NCI-H510A (cell line): ENCODE data around the gene EIF4E2.
"Not testable (repeated sequence)": the region's sequence is repeated elsewhere in the genome, so short reads cannot be mapped to it uniquely, and the experiment has no call there.

Experiments
- DNase-seq: peaks from one replicate; lab custom pipeline; 2025; lab: John Stamatoyannopoulos, UW

EIF4E2 gene

GRCh38 chr2:232522623-232523401 lies 27.7 kb upstream of the EIF4E2 start:
- DNase-seq = no peak

- no peak for DNase-seq
Measured at GRCh38 chr2:232523402-232523681, 27.1 kb upstream of the EIF4E2 start.

DNA sequence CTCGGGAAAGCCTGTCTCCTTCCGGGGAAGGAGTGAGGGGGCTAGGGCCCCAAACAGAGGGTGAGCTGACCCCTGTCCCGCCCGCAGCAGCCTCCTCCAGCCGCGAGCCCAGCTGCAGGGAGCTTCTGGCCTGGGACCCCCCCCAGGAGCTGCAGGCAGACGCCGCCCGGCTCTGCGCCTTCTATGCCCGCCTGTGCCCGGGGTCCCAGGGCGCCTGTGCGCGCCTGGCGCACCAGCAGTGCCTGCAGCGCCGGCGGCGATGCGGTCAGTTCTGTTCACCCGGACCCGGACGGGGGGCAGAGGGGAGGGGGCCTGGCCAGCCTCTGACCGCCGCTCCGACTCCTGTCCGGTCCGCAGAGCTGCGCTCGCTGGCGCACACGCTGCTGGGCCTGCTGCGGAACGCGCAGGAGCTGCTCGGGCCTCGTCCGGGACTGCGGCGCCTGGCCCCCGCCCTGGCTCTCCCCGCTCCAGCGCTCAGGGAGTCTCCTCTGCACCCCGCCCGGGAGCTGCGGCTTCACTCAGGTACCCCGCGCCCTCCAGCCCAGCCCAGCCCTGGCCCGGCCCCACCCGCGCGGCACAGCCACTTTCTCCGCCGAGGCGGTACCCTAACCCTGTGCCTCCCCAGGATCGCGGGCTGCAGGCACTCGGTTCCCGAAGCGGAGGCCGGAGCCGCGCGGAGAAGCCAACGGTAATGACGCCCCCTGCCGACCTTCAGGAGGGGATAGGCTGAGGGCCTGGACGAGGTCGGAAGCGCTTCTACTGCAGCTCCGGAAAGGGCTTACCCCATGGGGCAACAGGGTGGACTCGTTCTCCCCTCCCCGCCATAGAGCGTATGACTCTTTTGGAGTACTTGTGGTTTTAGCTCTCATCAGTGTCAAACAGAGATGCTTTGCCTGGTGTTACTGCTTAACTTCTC lies 26.5 kb upstream of the EIF4E2 start:
- DNase-seq = peak; percentile 67

GRCh38 chr2:232524771-232525170 lies 25.7 kb upstream of the EIF4E2 start:
- DNase-seq = no peak

DNA sequence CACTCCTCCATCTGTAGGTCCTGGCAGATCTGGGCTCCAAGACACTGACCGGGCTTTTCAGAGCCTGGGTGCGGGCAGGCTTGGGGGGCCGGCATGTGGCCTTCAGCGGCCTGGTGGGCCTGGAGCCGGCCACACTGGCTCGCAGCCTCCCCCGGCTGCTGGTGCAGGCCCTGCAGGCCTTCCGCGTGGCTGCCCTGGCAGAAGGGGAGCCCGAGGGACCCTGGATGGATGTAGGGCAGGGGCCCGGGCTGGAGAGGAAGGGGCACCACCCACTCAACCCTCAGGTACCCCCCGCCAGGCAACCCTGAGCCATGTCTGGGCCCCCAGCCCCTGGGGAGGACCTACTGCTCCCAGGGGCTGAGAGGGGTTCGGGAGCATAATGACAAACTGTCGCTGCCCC lies 25.3 kb upstream of the EIF4E2 start:
- no peak for DNase-seq

DNA sequence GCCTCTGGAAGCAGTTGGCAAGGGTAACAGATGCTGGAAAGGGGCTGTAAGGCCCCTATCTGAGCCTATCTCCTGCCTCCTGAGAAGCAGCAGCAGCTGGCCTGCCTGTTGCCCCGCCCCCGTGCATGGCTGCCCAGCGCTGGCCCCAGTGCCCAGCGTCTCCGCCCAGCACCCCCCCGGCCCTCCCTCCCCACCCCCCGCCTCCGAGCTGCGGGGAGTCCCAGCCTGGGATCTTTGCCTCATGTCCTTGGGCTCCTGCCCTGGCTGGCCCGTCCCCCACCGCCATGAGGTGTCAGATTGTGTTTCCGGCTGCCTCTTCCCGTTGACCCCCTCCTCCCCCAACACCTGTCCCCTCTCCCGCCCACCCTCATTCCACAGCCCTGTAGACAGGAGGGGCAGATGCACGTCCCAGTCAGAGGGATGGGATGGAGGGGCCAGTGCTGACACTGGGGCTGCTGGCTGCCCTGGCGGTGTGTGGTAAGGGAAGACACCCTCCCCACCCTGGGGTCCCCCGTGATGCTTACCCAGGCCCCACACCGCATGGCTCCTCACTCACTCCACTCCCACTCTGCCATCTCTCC lies 24.6 kb upstream of the EIF4E2 start, which contains the start of gene CHRND:
Gene CHRND, plus strand, starts transcription at position 370 of the 581 bp plus-strand sequence. Its CDS starts 56 bp downstream, at position 426.
- peak; percentile 48 for DNase-seq

DNA sequence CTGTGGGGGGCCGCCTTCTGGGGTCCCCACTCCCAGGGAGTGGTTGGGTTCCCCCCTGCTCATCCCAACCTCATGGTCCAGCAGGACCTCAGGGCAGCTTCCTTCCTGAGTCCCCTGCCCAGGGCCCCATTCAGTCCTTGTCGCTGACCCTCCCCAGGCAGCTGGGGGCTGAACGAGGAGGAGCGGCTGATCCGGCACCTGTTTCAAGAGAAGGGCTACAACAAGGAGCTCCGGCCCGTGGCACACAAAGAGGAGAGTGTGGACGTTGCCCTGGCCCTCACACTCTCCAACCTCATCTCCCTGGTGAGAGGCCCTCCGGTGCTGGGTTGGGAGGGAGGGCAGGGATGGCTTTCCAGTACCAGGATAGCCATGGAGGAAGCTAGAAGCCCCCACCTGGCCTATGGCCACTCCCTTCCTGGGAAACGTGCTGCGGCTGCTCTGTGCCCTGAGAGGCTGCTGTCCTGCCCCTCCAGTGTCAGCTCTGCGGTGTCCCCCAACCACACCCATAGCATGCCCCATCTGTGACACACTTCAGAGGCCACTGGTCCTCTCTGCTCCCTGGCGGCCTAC lies 24.0 kb upstream of the EIF4E2 start:
- no peak for DNase-seq

- DNase-seq = no peak
Measured at GRCh38 chr2:232527905-232528470, 22.5 kb upstream of the EIF4E2 start.

DNA sequence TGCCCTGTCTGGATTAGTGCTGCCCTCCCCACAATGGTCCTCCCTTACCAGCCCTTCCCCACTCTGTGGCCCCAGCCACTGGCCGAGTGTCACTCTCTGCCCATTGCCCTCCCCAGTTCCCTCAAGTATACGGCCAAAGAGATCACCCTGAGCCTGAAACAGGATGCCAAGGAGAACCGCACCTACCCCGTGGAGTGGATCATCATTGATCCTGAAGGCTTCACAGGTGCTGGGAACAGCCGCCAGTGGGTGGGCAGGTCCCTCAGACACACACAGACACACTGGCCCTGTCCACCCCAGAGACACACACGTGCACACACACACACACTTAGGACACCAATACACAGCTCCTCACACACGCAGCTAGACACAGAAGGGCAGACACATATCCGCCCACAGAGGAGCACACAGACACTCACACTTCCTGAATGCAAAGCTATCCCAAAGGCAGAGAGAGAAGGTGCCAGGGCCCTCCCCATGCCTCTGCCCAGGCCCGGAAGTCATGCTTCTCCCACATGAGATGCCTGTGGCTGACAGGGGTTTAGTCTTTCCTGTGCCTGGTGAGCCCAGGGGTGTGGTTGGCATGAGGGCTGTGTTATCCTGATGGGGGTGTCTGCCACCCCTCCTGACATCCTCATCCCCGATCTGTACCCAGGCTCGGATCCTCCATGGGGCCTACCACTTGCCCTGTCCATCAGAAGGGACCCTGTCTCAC lies 21.6 kb upstream of the EIF4E2 start:
- DNase-seq = no peak

GRCh38 chr2:232529806-232530547 lies 20.5 kb upstream of the EIF4E2 start:
- no peak for DNase-seq

DNA sequence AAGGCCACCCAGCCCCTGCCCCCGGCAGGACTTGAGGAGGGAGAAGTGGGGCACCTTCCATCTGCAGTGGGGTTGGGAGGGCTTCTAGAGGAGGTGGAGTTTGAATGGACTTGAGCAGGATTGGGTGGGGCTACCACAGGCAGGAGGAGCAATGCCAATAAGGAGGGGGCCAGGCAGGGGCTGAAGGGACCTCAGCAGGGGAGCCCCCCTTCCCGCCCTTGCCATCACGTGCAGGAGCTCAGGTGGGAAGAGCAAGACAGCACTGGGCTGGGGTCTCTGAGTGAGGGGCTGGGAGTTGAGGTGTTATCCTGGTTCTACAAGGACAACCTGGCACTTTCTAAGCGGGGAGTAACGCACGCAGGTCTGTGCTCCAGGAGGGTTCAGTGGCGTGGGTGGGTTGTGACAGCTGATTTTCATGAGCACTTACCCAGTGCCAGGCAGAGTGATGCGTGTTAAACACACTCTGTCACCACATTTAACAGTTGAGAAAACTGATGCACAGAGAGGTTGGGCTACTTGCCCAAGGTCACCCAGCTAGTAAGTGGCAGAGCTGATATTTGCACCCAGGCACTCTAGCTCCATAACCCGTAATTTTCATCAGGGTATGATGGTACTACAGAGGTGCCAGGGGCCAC lies 19.7 kb upstream of the EIF4E2 start:
- no peak for DNase-seq

DNA sequence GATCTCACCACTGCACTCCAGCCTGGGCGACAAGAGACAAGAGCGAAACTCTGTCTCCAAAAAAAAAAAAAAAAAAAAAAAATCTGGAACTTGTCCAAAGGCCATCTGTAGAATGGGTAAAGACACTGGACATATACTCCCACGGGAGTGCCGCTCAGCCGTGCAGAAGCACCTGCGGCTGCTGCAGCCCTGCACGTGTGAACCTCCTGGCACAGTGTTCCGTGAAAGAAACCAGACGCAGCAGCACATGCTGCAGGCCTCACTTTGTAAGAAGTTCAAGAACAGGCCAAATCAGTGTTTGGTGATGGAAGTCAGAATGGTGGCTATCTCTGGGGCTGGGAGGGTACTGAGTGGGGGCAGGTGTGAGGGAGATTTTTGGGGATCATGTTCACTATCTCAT lies 18.1 kb upstream of the EIF4E2 start:
- DNase-seq = no peak

DNA sequence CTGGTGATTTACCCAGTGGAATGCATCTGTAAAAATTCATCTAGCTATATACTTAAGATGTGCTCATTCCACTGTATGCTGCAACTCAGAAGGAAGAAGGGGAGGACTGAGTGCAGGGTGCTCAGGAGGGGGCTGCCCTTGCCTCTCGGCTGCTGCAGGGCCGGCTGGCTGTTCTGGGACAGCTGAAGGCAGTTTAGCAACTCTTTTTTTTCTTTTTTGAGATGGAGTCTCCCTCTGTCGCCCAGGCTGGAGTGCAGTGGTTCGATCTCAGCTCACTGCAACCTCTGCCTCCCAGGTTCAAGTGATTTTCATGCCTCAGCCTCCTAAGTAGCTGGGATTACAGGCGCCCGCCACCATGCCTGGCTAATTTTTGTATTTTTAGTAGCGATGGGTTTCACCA lies 17.7 kb upstream of the EIF4E2 start:
- not testable (repeated sequence) for DNase-seq

DNA sequence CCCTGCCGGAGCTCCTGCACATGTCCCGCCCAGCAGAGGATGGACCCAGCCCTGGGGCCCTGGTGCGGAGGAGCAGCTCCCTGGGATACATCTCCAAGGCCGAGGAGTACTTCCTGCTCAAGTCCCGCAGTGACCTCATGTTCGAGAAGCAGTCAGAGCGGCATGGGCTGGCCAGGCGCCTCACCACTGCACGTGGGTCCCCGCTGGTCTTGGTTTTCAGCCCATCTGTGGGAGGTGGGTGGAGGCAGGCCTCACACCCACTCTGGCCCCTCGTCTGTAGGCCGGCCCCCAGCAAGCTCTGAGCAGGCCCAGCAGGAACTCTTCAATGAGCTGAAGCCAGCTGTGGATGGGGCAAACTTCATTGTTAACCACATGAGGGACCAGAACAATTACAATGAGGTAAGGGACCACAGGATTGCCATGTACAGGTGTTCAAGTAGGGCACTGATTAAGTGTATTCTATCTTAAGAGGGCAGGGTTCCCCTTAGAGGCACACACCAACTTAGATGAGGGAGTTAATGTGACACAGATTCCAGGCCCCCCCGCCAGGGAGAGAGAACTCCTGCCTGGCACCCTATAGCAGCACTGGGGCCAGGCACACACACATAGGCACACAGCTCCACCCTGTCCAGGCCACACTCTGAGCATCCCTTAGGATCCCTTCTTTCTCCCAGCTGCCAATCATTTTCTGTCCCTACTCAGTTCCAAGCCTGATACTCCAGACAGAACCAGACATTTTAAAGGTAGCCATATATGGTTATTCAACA lies 16.4 kb upstream of the EIF4E2 start:
- DNase-seq = no peak

GRCh38 chr2:232534940-232535651 lies 15.4 kb upstream of the EIF4E2 start:
- no peak for DNase-seq

DNA sequence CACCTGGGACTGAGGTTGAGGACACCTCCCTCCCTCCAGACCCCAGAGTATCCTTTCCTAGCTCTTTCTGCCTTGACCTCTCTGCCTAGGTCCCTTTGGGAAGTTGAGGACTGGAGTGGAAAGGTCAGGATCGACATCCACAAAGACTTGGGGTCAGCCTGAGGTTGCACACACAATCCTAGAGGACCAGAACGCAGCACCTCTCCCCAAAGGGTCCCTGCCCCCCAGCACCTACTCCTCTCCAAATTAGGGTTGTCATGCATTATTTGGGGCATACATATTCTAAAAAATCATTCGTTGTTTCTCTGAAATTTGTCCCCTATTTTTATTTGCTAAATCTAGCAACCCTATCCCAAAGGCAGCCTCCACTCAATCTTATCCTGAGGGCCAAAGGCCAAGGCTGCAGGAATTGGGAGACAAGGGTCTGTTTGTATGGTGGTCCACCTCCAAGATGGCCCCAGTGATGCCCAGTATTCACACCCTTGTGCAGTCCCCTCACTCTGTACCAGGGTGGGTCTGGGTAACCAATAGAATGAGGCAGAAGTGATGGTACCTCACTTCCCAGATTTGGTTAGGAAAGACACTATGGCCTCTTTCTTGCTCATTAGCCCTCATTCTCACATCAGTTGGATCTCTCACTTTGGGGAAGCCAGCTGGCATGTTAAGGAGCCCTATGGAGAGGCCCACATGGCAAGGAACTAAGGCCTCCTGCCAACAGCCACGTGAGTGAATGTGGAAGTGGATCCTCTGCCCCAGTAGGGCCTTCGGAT lies 14.5 kb upstream of the EIF4E2 start:
- no peak for DNase-seq

GRCh38 chr2:232537079-232537478 lies 13.4 kb upstream of the EIF4E2 start:
- no peak for DNase-seq

GRCh38 chr2:232537499-232537898 lies 13.0 kb upstream of the EIF4E2 start:
- no peak for DNase-seq
